Subcutaneous abdominal adipose tissue (tissue), 5 donors: ENCODE data around the gene BRS3.
"Not testable (repeated sequence)": the region's sequence is repeated elsewhere in the genome, so short reads cannot be mapped to it uniquely, and the experiment has no call there.

ENCODE experiments used
- H3K27ac ChIP-seq: one replicate; pipeline ENCODE4 v1.7.0; 2013; ENCODE audit warnings: low read depth, mild to moderate bottlenecking, inconsistent platforms, low read length, moderate library complexity
- H3K27me3 ChIP-seq, 5 donors: one replicate each; pipeline ENCODE4 v1.7.0; 2013; ENCODE audit warnings: low read length in 5 of 5, inconsistent platforms in 1 of 5; ENCODE audit not compliant: control insufficient read depth in 5 of 5, insufficient read depth in 4 of 5
- H3K36me3 ChIP-seq, 5 donors: one replicate each; pipeline ENCODE4 v1.7.0; 2013; ENCODE audit warnings: low read length in 5 of 5; ENCODE audit not compliant: control insufficient read depth in 5 of 5, insufficient read depth in 5 of 5
- H3K4me1 ChIP-seq, 5 donors: one replicate each; pipeline ENCODE4 v1.7.0; 2013; ENCODE audit warnings: low read length in 5 of 5, mild to moderate bottlenecking in 3 of 5, moderate library complexity in 1 of 5; ENCODE audit not compliant: control insufficient read depth in 5 of 5, insufficient read depth in 5 of 5
- H3K4me3 ChIP-seq, 5 donors: one replicate each; pipeline ENCODE4 v1.7.0; 2013; ENCODE audit warnings: low read length in 5 of 5, low read depth in 1 of 5
- H3K9ac ChIP-seq, 5 donors: one replicate each; pipeline ENCODE4 v1.7.0; 2013; ENCODE audit warnings: low read length in 5 of 5, mild to moderate bottlenecking in 4 of 5, moderate library complexity in 3 of 5
- H3K9me3 ChIP-seq, 5 donors: one replicate each; pipeline ENCODE4 v1.7.0; 2013; ENCODE audit warnings: low read length in 5 of 5; ENCODE audit not compliant: control insufficient read depth in 5 of 5
- donor health status: healthy.
- donor health status: healthy.
- donor health status: healthy.
- donor health status: healthy.
- donor health status: healthy.

The BRS3 gene

GRCh38 chrX:136487647-136488046 lies at the start of gene BRS3:
Gene BRS3, plus strand, starts transcription at chrX:136487947. Its CDS starts 168 bp downstream, at chrX:136488115.
- Histone ChIP-seq H3K27ac (no peak within 1 kb of the TSS), H3K9me3 (peaks cover 0 to 2% (median 0%) of the 10 kb centered on the region in 5 donors), H3K9ac (no peak within 1 kb of the TSS), H3K4me3 (no peak within 1 kb of the TSS), H3K36me3 (no peaks in the 10 kb centered on the region), H3K27me3 (peaks cover 19 to 33% (median 30%) of the 10 kb centered on the region in 5 donors), H3K4me1 (no peaks in the 10 kb centered on the region)

- no peak overlapping the region for H3K27ac ChIP-seq
- H3K36me3 ChIP-seq: no peaks in the 10 kb centered on the region
- no peaks in the 10 kb centered on the region for H3K9me3 ChIP-seq
- no peaks in the 10 kb centered on the region for H3K4me1 ChIP-seq
- peaks cover 0 to 4% (median 0%) of the 10 kb centered on the region in 5 donors for H3K27me3 ChIP-seq
- no peak overlapping the region for H3K4me3 ChIP-seq
- H3K9ac ChIP-seq: no peak overlapping the region
Measured at GRCh38 chrX:136438192-136438591, 49.6 kb upstream of the BRS3 start.

DNA sequence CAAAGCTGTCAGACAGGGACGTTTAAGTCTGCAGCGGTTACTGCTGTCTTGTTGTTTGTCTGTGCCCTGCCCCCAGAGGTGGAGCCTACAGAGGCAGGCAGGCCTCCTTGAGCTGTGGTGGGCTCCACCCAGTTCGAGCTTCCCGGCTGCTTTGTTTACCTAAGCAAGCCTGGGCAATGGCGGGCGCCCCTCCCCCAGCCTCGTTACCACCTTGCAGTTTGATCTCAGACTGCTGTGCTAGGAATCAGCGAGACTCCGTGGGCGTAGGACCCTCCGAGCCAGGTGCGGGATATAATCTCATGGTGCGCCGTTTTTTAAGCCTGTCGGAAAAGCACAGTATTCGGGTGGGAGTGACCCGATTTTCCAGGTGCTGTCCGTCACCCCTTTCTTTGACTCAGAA lies 42.1 kb upstream of the BRS3 start:
- H3K9ac ChIP-seq, H3K36me3 ChIP-seq, H3K27me3 ChIP-seq, H3K4me3 ChIP-seq, H3K27ac ChIP-seq, H3K9me3 ChIP-seq, H3K4me1 ChIP-seq: not testable (repeated sequence)

- H3K36me3 ChIP-seq: no peaks in the 10 kb centered on the region
- no peak overlapping the region for H3K4me3 ChIP-seq
- H3K9ac ChIP-seq: no peak overlapping the region
- H3K9me3 ChIP-seq: no peaks in the 10 kb centered on the region
- peaks cover 0 to 9% (median 0%) of the 10 kb centered on the region in 5 donors for H3K27me3 ChIP-seq
- no peak overlapping the region for H3K27ac ChIP-seq
- no peaks in the 10 kb centered on the region for H3K4me1 ChIP-seq
Measured at GRCh38 chrX:136446208-136446607, 41.5 kb upstream of the BRS3 start.

GRCh38 chrX:136447308-136447707 lies 40.4 kb upstream of the BRS3 start:
- H3K36me3 ChIP-seq: no peaks in the 10 kb centered on the region
- no peak overlapping the region for H3K27ac ChIP-seq
- peaks cover 0 to 9% (median 0%) of the 10 kb centered on the region in 5 donors for H3K27me3 ChIP-seq
- no peak overlapping the region for H3K9ac ChIP-seq
- H3K4me1 ChIP-seq: no peaks in the 10 kb centered on the region
- H3K9me3 ChIP-seq: no peaks in the 10 kb centered on the region
- no peak overlapping the region for H3K4me3 ChIP-seq

GRCh38 chrX:136447968-136448367 lies 39.8 kb upstream of the BRS3 start:
- Histone ChIP-seq H3K9ac (no peak overlapping the region), H3K9me3 (no peaks in the 10 kb centered on the region), H3K4me3 (no peak overlapping the region), H3K27ac (no peak overlapping the region), H3K4me1 (no peaks in the 10 kb centered on the region), H3K27me3 (peaks cover 0 to 9% (median 0%) of the 10 kb centered on the region in 5 donors), H3K36me3 (no peaks in the 10 kb centered on the region)

DNA sequence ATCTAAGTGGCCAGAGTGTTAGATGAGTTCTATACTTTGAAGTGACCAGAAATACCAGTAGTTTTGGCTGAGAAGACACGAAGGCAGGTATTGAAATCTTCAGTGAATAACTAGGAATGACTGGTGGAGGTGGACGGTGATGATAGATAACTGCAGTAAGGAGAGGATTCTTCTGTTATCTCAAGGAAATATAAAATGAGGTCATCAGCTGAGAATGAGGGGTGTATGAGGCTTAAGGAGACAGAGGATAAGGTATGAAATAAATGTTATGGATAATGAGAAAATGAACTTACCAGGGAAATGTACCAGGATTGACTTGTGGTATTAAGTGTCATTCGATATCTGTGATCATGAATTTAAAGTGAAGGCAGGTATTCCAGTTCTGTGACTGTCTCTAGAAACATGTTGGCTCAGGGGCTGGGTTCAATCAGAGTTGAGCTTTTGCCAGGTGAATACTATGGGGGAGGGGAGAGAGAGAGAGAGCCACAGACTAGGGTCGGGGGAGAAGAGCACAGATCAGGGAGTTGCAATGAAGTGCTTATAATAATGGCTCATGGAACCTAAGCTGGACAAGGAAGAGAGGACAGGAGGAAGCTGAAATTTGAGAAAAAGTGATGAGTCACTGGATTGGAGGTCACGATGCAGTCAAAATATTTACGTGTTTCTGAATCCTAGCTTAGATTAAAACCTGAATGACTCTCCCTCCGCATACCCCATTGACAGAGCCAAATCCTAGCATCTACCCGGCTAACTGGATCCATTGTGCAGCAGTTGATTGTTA lies 37.5 kb upstream of the BRS3 start:
- Histone ChIP-seq H3K4me1 (no peaks in the 10 kb centered on the region), H3K4me3 (no peak overlapping the region), H3K27me3 (peaks cover 0 to 9% (median 0%) of the 10 kb centered on the region in 5 donors), H3K9me3 (no peaks in the 10 kb centered on the region), H3K9ac (no peak overlapping the region), H3K36me3 (no peaks in the 10 kb centered on the region), H3K27ac (no peak overlapping the region)

- H3K27ac ChIP-seq: no peak overlapping the region
- no peak overlapping the region for H3K4me3 ChIP-seq
- no peaks in the 10 kb centered on the region for H3K9me3 ChIP-seq
- H3K4me1 ChIP-seq: peaks cover 0 to 8% (median 0%) of the 10 kb centered on the region in 5 donors
- no peak overlapping the region for H3K9ac ChIP-seq
- peaks cover 0 to 7% (median 0%) of the 10 kb centered on the region in 5 donors for H3K27me3 ChIP-seq
- H3K36me3 ChIP-seq: no peaks in the 10 kb centered on the region
Measured at GRCh38 chrX:136452614-136453013, 35.1 kb upstream of the BRS3 start.

- peaks cover 0 to 9% (median 0%) of the 10 kb centered on the region in 5 donors for H3K4me1 ChIP-seq
- H3K9me3 ChIP-seq: no peaks in the 10 kb centered on the region
- H3K9ac ChIP-seq: no peak overlapping the region
- no peak overlapping the region for H3K27ac ChIP-seq
- no peaks in the 10 kb centered on the region for H3K36me3 ChIP-seq
- H3K4me3 ChIP-seq: no peak overlapping the region
- peaks cover 0 to 5% (median 0%) of the 10 kb centered on the region in 5 donors for H3K27me3 ChIP-seq
Measured at GRCh38 chrX:136453114-136453513, 34.6 kb upstream of the BRS3 start.

- H3K4me1 ChIP-seq: peaks cover 0 to 9% (median 0%) of the 10 kb centered on the region in 5 donors
- no peaks in the 10 kb centered on the region for H3K9me3 ChIP-seq
- no peak overlapping the region for H3K27ac ChIP-seq
- peaks cover 0 to 4% (median 0%) of the 10 kb centered on the region in 5 donors for H3K27me3 ChIP-seq
- H3K9ac ChIP-seq: no peak overlapping the region
- no peaks in the 10 kb centered on the region for H3K36me3 ChIP-seq
- no peak overlapping the region for H3K4me3 ChIP-seq
Measured at GRCh38 chrX:136453771-136454170, 34.0 kb upstream of the BRS3 start.
